NCI-H69 (cell line): Measurements from ENCODE around the gene DPYD.

Experiments used
- DNase-seq: peaks from one replicate; lab custom pipeline; 2025; lab: John Stamatoyannopoulos, UW

Gene DPYD

DNA sequence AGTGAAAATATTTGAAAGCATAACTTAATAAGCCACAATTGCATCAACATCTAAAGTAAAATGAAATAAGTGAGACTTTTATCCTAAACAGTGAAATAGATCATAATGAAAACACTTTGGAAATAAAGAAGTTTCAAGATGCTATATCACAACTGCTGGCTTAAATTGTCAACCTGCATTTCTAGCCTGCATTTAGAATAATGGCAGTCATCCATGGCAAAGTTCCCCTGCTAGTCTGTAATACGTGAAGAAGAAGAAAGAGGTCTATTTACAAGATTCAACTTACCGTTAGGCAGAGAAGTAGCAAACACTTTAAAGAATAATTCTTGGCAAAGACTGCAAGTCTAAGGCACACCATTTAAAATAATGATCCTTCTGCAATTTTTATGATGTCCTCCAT, 133.6 kb downstream of the DPYD start:
- no peak for DNase-seq

DNA sequence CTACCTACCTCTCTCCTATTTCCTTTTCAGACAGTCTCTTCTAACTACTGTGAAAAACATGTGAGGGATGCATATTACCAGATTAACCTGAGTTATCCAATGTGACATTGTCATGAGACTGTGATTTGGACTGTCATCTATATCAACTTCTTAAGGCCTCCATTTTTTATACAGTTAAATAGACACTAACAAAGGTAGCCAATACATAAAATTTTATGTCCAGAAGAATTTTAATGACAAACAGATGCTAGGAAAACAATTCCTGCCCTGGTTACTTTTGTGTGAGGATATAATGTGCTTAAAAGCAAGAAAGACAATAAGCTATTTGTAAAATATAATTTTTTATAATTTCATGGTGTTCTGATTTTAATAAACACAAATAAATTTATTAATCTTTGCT, 136.2 kb downstream of the DPYD start:
- DNase-seq: no peak

DNA sequence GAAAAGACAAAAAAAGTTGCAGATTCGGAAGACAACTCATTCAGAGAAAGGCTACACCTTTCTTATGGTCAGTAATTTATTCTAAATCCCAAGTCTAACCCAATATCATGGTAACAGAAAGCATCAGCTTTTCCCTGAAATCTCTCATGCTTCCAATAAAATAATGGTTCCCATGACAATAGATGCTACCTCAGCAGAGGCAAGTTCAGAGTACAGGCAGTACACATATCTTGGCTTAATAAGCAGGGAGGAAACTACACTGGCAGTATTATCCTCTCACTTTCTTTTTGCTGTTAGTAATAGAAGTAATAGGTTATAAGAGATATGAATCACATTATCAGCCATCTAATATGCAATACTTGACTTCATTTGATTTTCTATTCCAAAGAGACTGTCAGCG, 137.1 kb downstream of the DPYD start:
- no peak for DNase-seq

DNA sequence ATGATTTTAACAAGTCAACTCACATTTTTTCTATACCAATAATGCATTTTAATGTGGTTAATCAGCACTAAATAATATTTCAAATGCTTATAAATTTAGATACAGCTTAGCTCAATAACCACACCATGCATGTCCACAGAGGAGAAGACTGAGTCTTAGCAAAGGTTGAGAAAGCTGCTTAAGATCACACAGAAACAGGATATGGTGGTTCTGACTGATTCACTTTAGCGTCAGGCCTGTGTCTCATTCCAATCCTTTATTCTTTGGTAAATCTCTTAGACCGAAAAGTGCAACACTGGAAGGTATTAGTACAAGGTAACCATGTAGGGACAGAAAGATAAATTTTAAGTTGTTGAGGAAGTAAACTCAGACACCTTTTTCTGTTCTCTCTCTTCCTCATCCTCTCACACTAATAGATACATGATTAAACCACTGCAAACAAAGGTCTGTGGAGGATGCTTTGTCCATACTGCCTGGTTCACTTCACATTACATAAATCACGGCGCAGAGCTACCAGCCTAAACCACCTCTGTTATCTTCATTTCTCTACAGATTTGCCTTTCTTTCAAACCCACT, 139.0 kb downstream of the DPYD start:
- no peak for DNase-seq

DNA sequence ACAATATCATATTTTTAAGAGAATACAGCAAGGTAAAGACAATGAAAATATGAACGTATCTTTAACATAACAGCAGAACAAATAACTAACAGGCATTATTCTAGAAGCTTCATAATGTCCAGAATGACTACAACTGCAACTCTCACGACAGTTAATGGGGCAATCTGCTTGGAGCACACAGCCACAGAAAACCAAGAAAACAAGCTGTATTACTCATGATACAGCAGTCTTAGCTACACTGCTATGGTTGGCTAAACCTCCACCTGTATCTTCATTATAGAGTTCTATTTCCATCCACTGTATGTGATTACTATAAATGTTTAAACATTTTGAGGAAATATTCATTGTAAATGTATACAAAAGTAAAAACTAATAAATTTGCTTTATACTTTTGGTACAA, 139.9 kb downstream of the DPYD start:
- no peak for DNase-seq

DNA sequence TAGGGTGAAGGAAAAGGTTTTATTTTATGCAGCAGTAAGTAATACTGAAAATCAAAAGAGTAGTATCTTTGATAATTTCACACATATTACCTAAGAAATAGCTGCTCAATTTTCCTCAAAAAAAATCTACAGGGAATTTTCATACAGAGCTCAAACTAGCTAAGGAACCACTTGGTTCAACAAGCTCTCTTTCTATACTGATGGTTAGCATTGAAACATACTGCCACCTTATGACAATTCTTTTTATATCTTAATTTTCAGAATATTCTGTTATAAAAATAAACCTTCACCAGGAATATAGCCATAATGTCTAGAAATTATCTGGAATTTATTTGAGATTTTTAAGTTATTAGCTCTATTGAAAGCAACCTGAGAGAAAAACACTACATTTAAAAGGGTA, 142.1 kb downstream of the DPYD start:
- DNase-seq: no peak

DNA sequence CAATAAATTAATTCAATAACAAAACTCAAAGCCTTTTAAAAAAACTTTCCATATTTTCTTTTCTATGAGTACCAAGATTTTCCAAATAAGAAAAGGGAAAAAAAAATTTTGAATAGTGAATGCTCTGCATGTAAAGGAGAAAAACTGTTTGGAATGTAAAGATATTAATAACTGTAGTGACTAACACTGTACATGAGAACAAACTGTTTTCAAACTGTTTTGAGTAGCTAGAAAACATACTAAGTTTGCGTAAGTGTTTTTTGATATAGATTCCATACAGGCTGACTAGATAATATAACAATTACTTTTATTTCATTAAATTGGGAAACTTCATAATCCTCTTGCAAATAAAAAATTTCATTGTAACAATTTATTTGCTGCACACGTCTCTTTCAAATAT, 150.5 kb downstream of the DPYD start:
- no peak for DNase-seq

DNA sequence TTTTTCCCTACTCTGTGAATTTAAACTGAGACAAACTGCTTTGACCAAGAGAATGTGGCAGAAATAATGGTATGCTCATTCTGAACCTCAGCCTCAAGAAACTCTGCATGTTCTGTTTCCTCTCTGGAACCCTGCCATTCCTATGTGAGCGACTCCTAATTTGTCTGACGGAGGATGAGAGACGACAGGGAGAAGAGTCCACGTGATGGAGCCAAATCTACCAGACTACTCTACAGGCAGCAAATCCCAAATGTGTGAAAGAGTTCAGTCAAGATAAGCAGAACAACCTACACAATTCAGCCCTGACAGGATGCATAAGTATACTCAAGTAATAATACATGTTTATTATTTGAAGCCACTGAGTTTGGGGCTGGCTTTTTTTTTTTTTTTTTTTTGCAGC, 153.5 kb downstream of the DPYD start:
- no peak for DNase-seq

DNA sequence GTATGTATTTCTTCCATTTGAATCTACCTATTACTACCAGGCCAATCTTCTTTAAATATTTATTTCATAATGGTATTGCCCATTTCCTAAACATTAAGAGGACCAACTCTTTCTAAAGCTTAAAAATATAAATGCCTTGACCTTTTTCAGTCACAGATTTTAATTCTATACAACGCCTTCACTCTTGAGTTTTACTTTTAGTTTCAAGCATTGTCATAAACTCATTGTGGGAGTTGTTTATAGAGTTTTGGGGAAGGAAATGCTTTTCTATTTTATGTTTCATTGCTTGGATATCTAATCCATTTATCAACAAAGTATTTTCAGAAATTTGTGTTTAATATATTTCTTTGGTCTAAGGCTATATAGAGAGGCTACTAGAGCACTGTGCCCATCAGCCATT, 155.8 kb downstream of the DPYD start:
- DNase-seq: no peak

DNA sequence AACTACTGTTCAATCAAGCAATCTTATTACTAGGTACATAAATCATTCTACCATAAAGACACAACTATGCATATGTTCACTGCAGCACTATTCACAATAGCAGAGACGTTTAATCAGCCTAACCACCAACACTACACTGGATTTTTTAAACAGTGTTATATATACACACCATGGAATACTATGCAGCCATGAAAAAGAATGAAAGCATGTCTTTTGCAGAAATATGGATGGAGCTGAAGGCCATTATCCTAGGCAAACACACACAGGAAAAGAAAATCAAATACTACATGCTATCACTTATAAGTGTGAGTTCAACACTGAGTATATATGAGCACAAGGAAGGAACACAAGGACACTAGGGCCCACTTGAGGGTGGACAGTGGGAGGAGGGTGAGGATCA, 159.2 kb downstream of the DPYD start:
- DNase-seq: no peak

DNA sequence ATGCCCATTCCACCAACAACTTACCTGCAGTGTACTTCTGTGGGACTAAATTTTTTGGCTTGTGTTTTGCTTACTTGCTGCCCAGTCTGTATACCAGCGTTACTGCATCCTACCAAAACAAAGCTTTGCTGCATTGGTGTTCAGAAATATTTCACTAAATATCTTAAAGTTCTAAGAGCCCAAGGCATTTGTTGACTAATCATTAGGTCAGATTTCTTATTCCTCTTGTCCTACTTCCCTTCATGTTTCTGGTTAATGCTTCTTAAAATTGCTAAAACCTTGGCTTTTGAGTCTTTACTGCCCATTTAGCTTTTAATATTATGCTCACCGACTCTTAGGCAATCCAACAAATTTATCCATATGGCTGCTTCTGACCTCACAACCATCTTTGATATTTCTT, 161.8 kb downstream of the DPYD start:
- DNase-seq: no peak

DNA sequence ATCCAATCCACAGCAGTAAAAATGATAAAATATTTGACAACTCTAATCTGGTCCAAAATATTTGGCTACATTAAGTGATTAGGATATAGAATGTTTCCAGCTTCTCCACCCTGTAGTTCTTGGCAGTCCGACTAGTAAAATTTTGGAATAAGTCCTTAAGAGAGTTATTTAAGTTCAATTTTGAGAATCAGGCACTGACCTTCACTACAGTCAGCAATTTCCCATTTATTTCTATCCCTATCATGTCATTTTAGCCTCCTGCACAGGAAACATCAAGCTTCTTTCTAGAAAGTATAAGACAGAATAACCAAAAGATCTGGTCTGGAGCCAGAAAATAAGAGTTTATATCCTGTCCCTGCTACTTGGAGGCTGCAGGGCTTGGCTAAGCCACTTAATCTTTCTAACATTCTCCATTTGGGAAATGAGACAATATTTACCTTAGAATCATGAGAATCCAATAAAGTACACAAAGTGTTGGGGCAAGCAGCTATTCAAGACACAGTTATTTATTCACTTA, 162.2 kb downstream of the DPYD start:
- DNase-seq: peak; percentile 16

DNA sequence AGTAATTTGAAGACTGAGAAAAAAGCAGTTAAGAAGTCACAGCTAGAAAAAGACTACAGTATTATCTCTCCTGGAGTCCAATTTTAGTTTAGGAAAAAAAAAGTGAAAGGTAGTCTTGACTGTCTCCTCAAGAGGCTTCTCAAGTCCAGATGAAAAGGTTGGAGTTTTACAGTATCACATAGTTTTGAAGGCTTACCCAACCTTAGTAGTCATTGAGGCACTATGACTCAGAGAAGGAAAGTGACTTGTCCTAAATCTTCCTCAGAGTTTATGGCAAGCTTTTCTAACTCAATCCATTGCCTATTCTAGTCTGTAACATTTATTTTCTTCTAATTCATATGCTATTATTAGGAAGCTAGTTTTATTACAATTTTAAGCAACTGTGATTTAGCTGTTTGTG, 174.9 kb downstream of the DPYD start:
- DNase-seq: no peak

DNA sequence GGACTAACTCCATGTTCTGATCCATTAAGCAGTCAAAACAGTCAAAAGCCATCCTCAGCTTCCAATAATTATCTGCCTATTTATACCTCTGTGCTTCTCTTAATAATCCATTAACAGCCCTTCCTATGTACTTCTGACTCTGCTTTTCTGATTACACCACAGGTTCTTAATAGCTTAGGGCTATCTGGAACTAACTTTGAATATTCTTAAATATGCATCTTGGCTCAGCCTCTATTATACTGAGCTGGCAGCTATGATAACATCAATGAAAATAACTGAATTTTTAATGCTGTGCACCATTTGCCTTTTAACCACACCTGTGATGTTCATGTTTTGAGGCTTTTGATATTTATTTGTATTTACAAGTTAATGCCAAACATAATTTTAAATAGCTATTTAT, 175.9 kb downstream of the DPYD start:
- no peak for DNase-seq

DNA sequence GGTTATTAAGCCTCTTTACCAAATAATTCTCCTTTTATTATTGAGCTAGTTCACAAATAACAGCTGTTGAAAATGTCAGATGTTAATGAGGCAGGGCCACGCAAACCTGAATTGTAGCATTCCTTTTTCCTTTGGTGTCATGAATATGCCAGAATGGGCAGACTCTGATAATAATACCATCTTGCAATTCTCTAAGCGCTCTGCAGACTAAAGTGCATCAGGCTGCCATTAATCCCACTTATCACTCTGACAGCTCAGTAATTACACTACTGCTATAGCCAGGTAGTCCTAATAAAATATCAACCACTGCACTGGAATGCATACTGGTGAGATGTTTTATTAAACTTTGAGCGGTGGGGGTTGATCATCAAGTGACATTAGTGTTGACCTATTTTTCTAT, 177.7 kb downstream of the DPYD start:
- DNase-seq: peak; percentile 79

DNA sequence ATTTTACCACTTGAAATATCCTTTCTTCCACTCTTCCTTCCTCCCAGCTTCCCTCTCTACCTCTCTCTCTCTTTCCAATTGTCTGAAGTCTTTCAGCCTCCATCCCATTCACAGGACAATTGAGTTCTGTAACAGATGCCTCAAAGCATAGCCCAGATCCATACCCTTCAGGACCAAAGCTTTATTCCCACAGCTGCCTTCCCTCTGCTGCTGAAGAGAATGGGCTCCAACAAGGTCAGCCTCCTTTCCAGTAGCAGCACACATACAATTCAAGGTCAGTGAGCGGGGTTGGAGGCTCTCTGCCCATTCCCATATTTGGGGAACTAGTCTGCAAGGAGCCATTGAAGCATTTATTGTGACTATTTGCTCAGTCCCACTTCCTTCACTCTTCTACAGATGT, 179.9 kb downstream of the DPYD start:
- DNase-seq: peak; percentile 9

DNA sequence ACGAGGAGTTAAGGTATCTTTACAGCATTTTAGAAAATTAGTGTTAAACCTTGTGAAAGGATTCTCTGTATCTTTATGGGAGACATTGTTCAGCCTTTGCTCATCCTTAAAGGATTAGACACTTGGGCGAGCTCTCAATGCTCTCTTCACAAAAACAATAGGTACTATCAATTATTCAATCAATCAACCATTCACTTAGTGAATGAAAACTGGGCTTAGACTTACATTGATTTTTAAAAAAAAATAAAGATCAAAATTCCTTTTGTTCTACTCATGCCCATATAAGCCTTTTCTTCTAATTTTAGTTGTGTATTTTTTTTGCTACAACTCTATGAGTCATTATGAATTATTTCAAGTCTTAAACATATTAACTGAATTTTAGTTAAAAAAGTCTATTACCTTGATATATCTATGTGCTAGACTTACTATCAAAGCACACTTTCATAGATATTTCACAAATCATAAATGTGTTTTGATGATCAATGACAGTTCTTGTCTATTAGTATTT, 181.2 kb downstream of the DPYD start:
- no peak for DNase-seq

DNA sequence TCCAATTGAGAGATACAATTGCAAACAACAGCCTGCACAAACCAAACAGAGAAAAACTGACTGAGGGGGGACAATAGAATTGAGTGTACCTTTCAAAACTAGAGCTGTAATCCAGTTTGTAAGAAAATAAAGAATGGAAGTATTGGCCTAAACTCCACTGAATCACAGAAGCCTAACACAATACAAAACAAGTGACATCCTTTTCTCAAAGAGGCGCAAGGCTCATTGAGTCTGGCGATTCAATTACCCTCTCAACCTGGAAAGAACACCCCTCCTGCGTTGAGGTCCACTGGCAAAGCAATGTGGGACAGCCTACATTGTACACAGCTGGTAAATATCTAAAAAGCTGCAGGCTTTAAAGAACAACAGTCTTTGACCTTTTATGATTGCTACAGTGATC, 182.6 kb downstream of the DPYD start:
- no peak for DNase-seq

DNA sequence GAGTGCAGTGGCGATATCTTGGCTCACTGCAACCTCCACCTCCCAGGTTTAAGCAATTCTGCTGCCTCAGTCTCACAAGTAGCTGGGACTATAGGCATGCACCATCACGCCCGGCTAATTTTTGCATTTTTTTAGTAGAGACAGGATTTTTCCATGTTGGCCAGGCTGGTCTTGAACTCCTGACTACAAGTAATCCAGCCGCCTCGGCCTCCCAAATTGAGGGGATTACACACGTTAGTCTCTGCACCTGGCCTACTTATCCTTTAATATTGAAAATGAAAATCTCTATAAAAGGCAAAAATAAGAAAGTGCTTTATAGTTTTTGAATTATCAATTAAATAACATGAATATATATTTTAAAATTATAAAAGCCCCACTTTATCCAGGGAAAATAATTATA, 190.6 kb downstream of the DPYD start:
- no peak for DNase-seq

DNA sequence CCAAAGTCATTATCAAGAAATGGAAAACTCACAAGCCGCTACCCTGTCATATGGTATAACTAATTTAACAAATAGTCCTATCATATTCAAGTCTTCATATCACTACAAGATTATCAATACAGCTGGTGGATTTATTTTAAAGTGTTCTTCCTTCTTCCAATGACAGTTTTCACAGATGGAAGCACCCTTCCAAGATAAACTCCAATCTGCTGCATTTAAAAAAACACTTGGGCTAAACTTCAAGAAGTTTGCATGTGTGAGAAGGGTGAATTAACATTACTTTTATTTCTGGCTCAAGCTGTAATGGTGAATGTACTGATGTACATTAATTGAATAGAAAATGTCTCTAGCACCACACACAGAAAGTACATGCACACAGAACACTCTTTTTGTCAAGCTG, 192.4 kb downstream of the DPYD start:
- DNase-seq: no peak

DNA sequence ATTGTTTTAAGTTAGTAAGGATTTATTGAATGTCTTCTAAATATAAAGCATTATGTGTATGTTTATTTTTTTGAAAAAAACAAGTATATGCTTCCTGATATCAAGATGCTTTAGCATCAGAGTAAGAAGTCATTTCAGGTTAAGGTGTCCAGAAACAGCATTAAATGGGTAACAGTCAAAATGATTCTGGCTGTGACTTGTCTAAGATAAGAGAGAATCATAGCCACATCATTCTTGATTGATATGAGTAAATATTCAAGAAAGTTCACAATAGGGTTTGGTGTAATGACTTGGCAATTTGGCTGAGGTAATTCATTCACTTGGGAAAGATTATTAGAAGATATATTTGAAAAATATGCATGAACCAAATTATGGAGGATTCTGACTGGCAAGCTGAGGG, 193.8 kb downstream of the DPYD start:
- DNase-seq: no peak

DNA sequence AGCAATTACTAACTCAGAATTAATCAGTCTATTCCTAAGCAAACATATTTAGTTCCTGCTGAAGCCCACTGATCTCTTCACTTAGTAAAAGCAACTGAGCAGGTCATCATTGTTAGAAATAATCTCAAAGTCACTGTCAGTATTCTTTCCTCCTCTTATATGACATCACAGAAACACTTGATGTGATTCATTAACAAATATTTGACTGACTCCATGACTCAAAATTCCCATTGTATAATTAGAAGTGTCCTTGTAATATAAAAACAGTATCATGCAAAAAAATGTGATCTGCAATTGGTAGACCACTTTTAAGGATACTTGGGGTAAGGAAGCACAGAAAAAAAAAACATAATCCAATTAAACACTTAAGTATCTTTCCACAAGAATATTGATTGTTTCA, 194.4 kb downstream of the DPYD start:
- DNase-seq: no peak

DNA sequence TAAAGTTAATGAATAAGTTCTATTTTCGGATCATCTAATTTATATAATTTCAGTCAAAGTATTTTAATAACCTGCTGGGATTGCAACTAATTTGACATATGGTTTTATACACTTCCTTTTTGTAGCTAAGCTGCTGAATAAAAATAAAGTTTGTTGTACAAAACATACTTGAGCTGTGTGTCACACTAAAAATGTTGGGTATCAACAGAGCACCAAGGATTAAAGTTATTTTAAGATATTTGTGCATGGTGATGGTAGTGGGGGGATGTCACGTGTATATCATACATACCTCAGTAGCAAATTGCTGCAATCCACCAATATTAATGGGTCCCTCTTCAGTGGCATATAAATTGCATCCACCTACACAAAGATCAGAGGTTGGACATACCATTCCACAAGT, 199.6 kb downstream of the DPYD start:
- DNase-seq: no peak

DNA sequence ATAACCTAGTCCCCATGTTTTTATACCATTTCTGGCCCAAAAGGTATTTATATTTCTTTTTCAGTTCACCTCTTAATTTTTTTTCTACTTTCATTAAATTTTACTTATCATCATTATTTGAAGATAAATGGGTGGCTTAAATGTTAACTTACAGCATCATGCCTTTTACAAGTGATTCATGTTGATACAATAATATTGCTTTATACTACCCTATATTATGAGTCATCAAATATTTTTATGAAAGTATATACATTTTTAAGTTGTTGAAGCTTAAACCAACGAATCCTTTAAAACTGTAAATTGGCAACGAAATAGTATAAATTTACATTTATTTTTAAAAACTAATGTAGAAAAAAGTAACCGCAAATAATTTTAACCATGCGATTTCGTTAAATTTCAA, 207.9 kb downstream of the DPYD start:
- no peak for DNase-seq

DNA sequence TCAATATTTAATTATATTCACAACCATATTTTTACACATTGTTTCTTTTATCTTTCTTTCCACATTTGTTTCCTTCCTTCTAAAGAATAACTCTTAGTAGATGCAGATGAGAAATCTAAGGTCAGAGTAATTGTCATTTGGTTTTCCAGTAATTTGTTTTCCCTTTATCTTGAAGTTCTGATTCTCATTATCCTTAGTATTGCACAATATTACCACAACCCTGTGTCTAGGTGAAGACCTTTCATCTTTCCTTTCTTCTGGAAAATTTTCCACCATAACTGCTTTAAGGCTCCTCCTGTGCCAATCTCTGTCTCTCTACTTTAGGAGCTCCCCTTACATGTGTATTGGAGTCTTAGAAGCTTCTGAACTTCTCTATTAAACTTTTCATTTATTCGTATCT, 209.0 kb downstream of the DPYD start:
- DNase-seq: no peak
